Body of pancreas (tissue), 4 donors: ENCODE data around the gene BRAT1. TPM values are rescaled to one million over a fixed set of nuclear protein-coding genes. Genes with fewer than 3 reads are reported as not detected.

Experiments used
- ATAC-seq: fragments of 150-250 bp; one replicate; pipeline ENCODE4 v1.9.1; 2016
- DNase-seq, 4 donors: peaks; one replicate each; pipeline ENCODE4 v3.0.0-alpha.2; 2019
- H3K27ac ChIP-seq, 4 donors: fragments of 200-600 bp; sonication (generic); 1 replicate in 3 of 4; 2 replicates in 1 of 4; pipeline versions ENCODE4 v1.5.1 to v1.6.1; 2016 to 2019; ENCODE audit warnings: mild to moderate bottlenecking in 1 of 4, mixed read lengths in 1 of 4, moderate library complexity in 1 of 4
- H3K27me3 ChIP-seq, 2 donors: fragments of 200-600 bp; sonication (generic); one replicate each; pipeline ENCODE4 v1.6.0; 2016; ENCODE audit warnings: mild to moderate bottlenecking in 1 of 2
- H3K36me3 ChIP-seq, 2 donors: fragments of 200-600 bp; sonication (generic); replicated peaks in 1 of 2; 2 replicates each; pipeline ENCODE4 v1.5.1; 2016; ENCODE audit warnings: low read depth in 2 of 2; ENCODE audit not compliant: insufficient read depth in 1 of 2
- H3K4me1 ChIP-seq: fragments of 200-600 bp; sonication (generic); one replicate; pipeline ENCODE4 v1.6.0; 2016
- H3K4me3 ChIP-seq, 2 donors: fragments of 200-600 bp; sonication (generic); 1 replicate in 1 of 2; 2 replicates in 1 of 2; pipeline ENCODE4 v1.5.1; 2016 to 2019
- H3K9me3 ChIP-seq, 3 donors: fragments of 200-600 bp; sonication (generic); 1 replicate in 2 of 3; 2 replicates in 1 of 3; pipeline ENCODE4 v1.5.1; 2016
- CTCF ChIP-seq, 7 experiments: fragments of 450-650 bp in 4 of 7; fragments of 200-600 bp in 3 of 7; sonication (generic) in 3 of 7; IDR thresholded peaks; one replicate each; pipeline ENCODE4 v1.5.1; 2016 to 2019; ENCODE audit warnings: antibody characterized with exemption in 7 of 7
- POLR2A ChIP-seq, 3 donors: fragments of 450-650 bp; IDR thresholded peaks; one replicate each; pipeline ENCODE4 v1.6.1; 2016; ENCODE audit warnings: antibody characterized with exemption in 3 of 3, mild to moderate bottlenecking in 2 of 3
- WGBS, 2 donors: methylation state at CpG; one replicate each; pipeline ENCODE4 v1.1.5; 2017; 5-methylcytosine and 5-hydroxymethylcytosine counted together
- intact Hi-C: fragments of 100-400 bp; cut with DNase I; formaldehyde crosslinking; loops from one replicate; pipeline ENCODE4 v1.15.1; 2023
- total RNA-seq, 2 donors: library from RNA; depleted of rRNA; stranded (reverse); fragments of >200 nt; gene quantifications; one replicate each; pipeline ENCODE4 v1.1.0, GENCODE V29; 2016

BRAT1 gene
- total RNA-seq, 2 donors from 2014 or later: 36.6 to 46.8 TPM

- no peaks in the 10 kb centered on the region for H3K27me3 ChIP-seq
Measured at GRCh38 chr7:2521952-2522591, 33.3 kb downstream of the BRAT1 start.

GRCh38 chr7:2521341-2521745 is 34.0 kb downstream of the BRAT1 start:
- Histone ChIP-seq H3K9me3 (no peaks in the 10 kb centered on the region), H3K4me3 (peak overlapping the region; percentile 44 to 68), H3K4me1 (peaks cover 69% of the 10 kb centered on the region), H3K27me3 (no peaks in the 10 kb centered on the region), H3K27ac (peak overlapping the region; percentile 89 to 98 (median 93)), H3K36me3 (no peaks in the 10 kb centered on the region)
- peak in 1 of 4 donors; percentile 25 for DNase-seq
- TF ChIP-seq POLR2A (IDR thresholded peaks at IDR 0.05): no peak
- TF ChIP-seq CTCF (IDR thresholded peaks at IDR 0.05): no peak
- intact Hi-C loops: no loop called here
- 6% methylated on average over 21 of the region's 21 CpGs; no CpG with 5 or more reads in 1 of the 2 donors for WGBS, 2 donors
- ATAC-seq: no peak

More at GRCh38 chr7:2521952-2522591, 33.3 kb downstream of the BRAT1 start:
- Histone ChIP-seq H3K36me3 (no peaks in the 10 kb centered on the region), H3K4me1 (peaks cover 76% of the 10 kb centered on the region), H3K4me3 (peak overlapping the region in 1 of 2 donors; percentile 68), H3K9me3 (no peaks in the 10 kb centered on the region), H3K27ac (peak overlapping the region; percentile 89 to 98 (median 93))
- ATAC-seq (no peak), DNase-seq (peak in 3 of 4 donors; percentile 48 to 64 (median 57))
- WGBS, 2 donors: 9 to 15% methylated on average over 9 to 17 of the region's 17 CpGs
- no peak for TF ChIP-seq CTCF (IDR thresholded peaks at IDR 0.05)
- peak in 1 of 3 donors; percentile 15 for TF ChIP-seq POLR2A (IDR thresholded peaks at IDR 0.05)
- intact Hi-C loops: no loop called here

GRCh38 chr7:2520761-2521290 is 34.5 kb downstream of the BRAT1 start:
- peaks cover 63% of the 10 kb centered on the region for H3K4me1 ChIP-seq
- ATAC-seq: no peak
- intact Hi-C loops: no loop called here

GRCh38 chr7:2520131-2520760 is 35.1 kb downstream of the BRAT1 start:
- Histone ChIP-seq H3K4me3 (peak overlapping the region; percentile 44 to 68), H3K9me3 (no peaks in the 10 kb centered on the region), H3K4me1 (peaks cover 58% of the 10 kb centered on the region), H3K27ac (peak overlapping the region; percentile 89 to 98 (median 93)), H3K27me3 (no peaks in the 10 kb centered on the region), H3K36me3 (no peaks in the 10 kb centered on the region)
- DNase-seq (peak; percentile 57 to 68 (median 60)), ATAC-seq (no peak)
- intact Hi-C loops: no loop called here
- WGBS, 2 donors: 1% methylated on average over 30 of the region's 37 CpGs; no CpG with 5 or more reads in 1 of the 2 donors
- TF ChIP-seq POLR2A (IDR thresholded peaks at IDR 0.05): peak in 1 of 3 donors; percentile 28
- peak in 3 of 7 experiments; percentile 6 to 34 (median 25) for TF ChIP-seq CTCF (IDR thresholded peaks at IDR 0.05)

More at GRCh38 chr7:2520761-2521290, 34.5 kb downstream of the BRAT1 start:
- Histone ChIP-seq H3K27me3 (no peaks in the 10 kb centered on the region), H3K36me3 (no peaks in the 10 kb centered on the region), H3K27ac (peak overlapping the region; percentile 89 to 98 (median 93)), H3K9me3 (no peaks in the 10 kb centered on the region), H3K4me3 (peak overlapping the region; percentile 44 to 68)
- peak in 1 of 4 donors; percentile 33 for DNase-seq
- TF ChIP-seq POLR2A (IDR thresholded peaks at IDR 0.05) (no peak), CTCF (IDR thresholded peaks at IDR 0.05) (no peak)
- 0 to 8% methylated on average over 4 to 12 of the region's 12 CpGs for WGBS, 2 donors
